ENCODE data around the gene DRAXIN.

Gene DRAXIN

DNA sequence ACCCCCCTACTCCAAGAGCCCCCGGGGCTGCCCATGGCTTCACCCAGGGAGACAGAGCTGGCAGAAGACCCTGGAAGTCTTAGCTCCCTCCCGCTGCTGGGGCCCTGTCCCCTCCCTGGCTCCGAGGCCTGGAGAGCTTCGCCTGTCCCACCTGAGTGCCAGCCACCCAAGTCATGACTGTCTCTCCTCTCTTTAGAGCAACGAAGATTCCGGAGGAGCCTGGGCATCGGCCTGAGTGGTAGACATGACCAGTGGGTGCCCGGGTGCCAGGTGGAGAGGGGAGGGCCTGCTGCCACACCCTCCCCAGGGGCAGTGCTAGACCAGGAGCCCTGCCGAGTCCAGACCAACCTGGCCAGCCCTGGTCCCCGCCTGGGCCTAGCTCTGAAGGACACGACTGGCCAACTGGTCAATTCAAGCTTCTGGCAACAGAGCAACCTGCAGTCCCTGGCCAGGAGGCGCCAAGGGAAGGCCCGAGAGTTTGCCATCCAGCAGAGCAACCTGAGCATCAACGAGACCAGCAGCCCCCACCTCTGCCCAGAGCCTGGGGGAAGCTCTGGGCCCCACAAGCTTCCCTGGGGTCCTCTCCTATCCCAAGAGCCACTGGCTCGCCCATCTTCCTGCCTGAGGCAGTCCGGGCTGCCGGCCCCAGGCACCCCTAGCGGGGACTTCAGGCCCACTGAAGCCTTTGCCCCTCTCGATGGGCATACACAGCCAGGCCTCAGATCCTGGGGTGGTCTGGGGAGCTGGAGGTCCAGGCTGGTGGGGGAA, 74.3 kb downstream of the DRAXIN start:
- DNase-seq (ENCODE audit: low spot score), result no peak

GRCh38 chr1:11766429-11766776, 74.9 kb downstream of the DRAXIN start:
- DNase-seq (ENCODE audit: low spot score), result no peak

DNA sequence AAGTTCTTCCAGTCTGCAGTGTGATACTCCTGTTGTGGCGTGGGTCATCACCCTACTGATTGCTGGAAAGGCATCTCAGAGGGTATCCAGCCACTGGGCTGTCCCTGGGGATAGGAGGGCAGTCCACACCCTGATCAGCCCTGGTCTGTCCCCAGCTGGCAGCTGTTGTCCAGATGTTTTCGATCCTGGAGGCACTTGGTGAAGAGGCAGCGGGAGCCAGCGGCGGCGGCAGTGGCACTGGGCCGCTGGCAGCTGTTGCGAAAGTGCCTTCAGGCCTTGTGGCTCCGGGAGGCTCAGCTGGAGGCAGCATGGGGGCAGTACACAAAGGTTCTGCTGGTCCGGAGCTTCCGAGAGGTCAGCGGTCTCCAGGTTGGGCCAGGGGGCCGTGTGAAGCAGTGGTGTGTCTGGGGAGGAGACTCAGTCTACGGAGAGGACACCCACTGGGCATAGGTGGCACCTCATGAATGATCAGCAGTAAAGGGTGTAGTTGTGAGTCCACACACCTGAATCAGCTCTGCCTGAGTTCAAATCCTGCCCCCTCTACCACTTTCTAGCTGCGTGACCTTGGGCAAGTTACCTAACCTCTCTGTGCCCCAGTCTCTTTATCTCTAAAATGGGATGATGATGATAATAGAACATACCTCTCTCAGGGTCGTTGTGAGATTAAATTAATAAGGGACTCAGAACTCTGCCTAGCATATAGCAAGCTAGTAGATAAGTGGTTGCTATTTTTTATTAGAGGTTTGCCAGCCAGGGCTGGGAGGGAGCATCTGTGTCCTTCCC, 76.6 kb downstream of the DRAXIN start:
- DNase-seq (ENCODE audit: low spot score), result no peak

DNA sequence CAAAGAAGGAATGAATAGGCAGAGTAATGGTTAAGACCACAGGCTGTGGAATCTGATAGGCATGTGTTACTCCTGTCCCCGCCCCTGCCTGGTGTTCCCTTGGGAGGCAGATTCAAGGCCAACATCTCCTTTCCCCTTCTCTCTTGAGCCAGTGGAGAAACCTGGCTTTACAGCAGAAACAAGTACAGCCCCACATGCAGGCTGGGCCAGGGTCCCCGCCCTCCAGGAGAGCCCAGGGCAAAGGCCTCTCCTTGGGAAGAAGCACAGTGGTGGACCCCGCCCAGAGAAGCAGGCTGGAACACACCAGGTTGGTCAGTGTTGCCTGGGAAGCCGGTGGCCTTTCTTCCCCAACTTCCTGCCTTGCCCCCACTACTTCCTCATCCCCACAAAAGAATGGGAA, 77.3 kb downstream of the DRAXIN start:
- peak; percentile 14 for DNase-seq (ENCODE audit: low spot score)

DNA sequence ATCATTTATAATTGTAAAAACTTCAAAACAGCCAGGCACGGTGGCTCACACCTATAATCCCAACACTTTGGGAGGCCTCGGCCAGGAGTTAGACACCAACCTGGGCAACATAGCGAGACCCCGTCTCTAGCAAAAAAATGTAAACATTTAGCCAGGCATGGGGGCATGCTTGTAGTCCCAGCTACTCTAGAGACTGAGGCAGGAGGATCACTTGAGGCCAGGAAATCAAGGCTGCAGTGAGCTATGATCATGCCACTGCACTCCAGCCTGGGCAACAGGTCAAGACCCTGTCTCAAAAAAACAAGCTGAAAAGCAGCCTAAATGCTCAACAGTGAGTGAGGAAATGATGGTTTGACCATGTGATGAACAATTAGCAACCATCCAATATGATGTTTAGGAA, 77.8 kb downstream of the DRAXIN start:
- DNase-seq (ENCODE audit: low spot score), result no peak

GRCh38 chr1:11770011-11770410, 78.5 kb downstream of the DRAXIN start:
- DNase-seq (ENCODE audit: low spot score), result no peak

DNA sequence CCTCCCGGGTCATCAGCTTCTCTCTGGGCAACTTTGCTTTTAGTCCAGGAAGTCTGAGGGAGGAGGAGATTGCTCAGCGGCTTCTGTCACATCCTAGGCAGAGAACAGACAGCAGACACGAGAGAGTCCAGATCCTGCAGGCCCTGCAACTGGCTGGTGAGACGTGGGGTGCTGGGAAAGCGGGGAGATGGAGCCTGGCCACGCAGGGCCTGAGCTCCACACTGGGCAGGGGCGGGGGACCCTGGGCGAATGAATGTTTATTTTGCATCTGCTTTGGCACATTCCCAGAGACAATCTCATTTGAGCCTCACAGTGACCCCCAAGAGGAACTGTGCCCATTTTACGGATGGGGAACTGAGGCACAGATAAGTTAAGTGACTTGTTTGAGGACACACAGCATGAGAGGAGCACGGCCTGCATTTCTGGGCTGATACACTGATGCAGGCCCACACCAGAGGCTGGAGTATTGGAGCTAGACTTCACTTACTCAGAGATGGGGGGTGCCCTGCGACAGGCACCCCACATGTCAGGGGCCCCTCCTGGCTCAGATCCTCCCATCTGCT, 80.1 kb downstream of the DRAXIN start:
- DNase-seq (ENCODE audit: low spot score), result no peak

DNA sequence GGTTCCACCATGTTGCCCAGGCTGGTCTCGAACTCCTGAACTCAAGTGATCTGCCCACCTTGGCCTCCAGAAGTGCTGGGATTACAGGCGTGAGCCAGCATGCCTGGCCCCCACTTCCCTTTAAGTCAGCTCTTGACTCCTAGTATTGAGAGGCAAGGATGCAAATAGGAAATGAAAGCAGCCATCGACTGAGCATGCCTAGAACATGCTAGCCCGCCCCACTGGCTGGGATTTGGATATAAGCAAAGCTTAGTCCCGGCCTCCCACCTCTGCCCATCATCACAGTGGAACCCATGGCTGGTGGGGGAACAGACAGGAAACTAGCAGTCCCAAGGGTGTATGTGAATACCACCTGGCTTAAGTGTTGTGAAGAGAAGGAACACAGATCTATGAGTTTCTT, 80.9 kb downstream of the DRAXIN start:
- no peak for DNase-seq (ENCODE audit: low spot score)

DNA sequence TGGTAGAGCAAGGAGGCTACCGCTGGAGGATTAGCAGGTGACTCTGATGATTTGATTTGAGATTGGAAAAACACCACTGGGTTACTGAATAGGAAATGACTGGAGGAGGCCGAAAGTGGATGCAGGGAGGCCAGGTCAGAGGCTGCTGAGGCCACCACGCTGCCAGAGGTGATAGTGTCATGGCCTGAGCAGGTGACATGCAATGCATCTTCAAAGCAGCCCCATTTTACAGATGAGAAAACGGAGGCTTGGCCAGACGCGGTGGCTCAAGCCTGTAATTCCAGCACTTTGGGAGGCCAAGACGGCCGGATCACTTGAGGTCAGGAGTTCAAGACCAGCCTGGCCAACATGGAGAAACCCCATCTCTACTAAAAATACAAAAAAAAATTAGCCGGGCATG, 83.2 kb downstream of the DRAXIN start:
- DNase-seq (ENCODE audit: low spot score), result no peak

Data from SW480 (cell line).